GM19193 (cell line): ENCODE data around the gene ZNF487.

Experiments used
- POLR2A ChIP-seq: IDR thresholded peaks from 4 replicates; pipeline ENCODE4 v1.6.1; 2011; ENCODE audit not compliant: insufficient read depth, insufficient read length; ENCODE audit errors: extremely low read depth

The ZNF487 gene

DNA sequence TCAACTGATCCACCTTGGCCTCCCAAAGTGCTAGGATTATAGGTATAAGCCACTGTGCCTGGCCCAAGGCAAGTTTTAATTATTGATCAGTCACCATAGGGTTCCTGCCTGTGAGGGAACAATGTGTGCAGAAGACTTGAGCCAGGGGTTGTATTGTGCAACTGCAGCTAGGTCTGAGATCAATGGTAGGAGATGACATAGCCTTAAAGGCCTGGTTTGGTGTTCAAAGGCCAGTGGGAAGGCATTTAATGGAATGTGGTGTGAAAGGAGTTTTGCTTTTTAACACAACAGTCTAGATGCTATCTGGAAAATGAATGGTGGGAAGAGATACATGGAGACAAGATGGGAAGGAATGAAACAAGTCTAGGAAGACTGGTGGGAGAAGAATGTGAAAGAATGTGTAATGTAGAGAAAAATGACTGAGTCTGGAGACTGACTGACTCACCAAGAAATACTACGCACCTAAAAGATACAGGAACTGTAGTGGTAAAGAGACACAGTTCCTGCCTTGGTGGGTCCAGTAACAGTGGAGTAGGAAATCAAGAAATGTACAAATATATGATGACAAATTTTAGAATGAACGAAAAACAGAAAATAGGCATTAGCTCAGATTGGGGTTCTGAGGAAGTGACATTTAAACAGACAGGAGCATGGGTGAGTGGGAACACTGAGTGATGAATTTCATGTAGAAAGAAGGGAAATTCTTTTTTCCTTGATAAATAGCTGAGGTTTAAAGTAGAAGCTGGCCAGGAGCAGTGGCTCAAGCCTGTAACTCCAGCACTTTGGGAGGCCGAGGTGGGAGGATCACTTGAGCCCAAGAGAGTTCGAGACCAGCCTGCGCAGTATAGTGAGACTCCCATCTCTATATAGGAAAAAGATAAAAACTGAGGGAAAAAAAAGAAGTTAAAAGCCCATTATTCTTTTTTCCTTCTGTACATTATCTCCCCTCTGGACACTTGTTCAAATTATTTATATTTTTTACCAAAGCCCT lies 37.3 kb upstream of the ZNF487 start:
- no peak for TF ChIP-seq POLR2A

DNA sequence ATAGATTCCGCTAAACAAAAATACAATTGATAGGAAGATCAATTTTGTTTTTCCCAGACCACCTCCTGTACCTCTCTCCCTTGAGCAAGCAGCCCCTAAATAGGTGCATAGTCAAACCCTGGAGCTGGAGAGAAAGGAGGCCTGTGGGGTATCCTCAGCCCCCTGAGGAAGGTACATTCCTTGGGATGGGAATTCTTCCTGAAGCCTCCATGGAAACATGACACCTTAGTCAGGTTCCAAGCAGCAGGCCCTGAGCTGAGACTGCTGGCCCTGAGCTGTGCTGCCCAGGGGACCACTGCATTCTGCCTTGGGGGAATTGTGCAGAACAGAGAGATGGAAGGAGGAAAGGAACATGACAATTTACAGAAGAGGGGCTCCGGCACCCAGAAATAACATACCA lies 35.3 kb upstream of the ZNF487 start:
- no peak for TF ChIP-seq POLR2A

DNA sequence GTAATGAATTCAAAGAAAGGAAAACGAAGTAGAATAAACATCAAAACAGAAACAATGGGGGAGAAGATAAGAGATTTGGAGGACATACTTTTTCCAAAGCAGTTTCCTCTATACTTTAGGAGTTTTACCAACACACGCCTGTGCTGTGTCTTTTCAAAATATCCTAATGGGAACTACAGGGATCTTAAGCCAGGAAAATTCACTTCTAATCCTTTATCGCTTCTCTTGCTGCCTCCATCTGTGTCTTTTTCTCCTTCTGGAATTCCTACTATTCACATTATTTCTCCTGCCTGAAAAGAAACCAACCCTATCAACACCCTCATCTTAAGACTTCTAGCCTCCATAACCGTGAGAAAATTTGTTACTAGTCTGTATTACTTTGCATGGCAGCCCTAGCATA lies 34.7 kb upstream of the ZNF487 start:
- TF ChIP-seq POLR2A = no peak

DNA sequence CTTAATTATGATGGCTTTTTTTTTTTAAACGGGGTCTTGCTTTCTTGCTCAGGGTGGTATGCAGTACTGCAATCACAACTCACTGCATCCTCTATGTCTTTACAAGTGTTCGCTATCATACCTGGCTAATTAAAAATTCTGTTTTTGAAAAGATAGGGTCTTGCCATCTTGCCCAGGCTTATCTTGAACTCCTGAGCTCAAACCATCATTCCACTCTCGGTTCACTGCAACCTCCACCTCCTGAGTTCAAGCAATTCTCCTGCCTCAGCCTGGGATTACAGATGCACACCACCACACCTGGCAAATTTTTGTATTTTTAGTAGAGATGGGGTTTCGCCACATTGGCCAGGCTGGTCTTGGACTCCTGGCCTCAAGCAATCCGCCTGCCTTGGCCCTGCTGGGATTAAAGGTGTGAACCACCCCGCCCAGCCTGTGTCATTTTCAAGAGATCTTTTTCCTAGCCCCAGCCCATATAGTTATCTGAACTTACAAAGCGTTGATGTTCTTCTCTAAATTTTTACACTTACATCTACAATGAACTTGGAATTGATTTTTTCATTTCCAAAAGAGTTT lies 33.9 kb upstream of the ZNF487 start:
- no peak for TF ChIP-seq POLR2A

DNA sequence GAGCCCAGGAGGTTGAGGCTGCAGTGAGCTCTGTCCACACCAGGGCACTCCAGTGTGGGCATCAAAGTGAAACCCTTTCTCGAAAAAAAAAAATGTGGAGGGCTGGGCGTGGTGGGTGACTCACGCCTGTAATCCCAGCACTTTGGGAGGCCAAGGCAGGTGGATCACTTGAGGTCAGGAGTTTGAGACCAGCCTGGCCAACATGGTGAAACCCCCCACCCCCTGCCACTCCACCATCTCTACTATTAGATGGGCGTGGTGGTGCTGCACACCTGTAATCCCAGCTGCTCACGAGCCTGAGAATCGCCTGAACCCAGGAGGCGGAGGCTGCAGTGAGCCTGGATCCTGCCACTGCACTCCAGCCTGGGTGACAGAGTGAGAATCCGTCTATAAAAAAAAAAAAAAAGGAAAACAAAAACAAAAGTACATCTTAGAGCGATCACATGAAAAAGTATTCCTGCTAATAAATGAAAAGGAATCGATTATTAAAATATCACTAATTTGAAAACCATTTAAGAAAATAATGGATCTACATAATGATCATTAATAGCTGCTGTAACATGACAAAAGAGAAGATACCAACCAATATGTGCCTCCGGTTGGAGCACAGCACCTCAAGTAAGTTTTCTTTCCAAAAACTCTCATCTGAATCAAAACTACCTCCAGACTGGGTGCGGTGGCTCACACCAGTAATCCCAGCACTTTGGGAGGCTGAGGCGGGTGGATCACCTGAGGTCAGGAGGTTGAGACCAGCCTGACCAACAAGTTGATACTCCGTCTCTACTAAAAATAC lies 32.8 kb upstream of the ZNF487 start:
- TF ChIP-seq POLR2A = no peak

DNA sequence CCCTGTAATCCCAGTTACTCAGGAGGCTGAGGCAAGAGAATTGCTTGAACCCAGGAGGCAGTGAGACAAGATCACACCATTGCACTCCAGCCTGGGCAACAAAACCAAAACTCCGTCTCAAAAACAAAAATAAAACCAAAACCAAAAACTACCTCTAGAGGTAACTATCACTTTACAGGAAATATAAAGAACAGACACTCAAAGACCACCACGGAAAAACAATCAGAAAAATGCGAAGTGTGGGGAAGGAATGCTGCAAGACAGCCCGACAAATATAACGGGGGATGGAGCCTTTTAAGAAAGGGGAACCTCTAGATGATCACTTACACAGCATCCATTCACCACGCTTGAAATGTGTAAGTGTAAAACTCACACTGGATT lies 32.2 kb upstream of the ZNF487 start:
- no peak for TF ChIP-seq POLR2A

DNA sequence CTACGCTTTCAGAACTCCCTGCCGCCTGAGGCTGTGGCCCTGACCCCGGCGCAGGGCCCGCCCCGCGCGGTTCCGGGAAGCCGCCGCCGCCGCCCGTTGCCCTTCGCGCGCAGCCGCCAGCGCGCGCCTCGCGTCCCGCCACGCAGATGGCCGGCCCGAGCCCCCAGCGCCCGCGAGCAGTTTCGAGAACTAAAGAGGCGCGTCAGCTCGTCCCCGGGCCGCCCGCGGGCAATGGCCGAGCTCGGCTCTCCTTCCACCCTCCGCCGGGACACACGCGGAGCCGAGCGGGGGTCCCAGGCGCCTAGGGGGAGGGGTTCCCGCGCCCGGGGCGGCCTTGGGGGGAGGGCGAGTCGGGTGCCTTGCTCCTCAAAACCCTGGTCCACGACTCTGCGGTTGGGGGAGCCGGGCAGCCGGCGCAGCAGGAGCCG lies 29.7 kb upstream of the ZNF487 start:
- no peak for TF ChIP-seq POLR2A

DNA sequence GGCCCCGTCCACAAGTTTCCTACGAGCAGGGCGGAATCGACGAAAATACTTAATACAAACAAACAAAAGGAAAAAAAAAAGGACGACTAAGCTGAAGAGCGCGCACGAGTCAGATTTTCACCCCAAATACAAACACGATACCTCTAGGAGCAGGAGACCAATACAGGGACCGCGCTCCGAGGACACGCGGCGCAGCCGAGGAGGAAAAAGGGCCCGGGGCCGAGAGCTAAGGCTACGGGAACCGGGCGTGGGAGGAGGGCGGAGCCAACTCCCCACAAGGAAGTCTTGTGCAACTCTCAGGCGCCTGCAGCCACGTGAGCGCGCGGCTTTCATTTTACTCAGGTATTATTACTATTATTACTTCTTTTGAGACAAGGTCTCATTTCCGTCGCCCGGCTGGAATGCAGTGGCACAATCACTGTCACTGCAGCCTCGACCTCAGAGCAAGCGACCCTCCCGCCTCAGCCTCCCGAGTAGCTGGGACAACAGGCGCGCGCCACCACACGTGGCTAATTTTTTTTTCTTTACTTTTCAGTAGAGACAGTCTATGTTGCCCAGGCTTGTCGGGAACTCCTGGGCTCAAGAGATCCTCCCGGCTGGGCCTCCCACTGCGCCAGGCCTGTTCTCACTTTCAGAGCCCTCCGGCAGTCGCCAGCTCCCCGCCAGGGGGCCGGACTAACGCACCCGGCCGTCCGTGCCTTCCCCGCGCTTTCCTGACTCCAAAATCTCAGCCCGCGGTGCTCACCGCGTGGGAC lies 29.2 kb upstream of the ZNF487 start:
- TF ChIP-seq POLR2A = peak; percentile 92

DNA sequence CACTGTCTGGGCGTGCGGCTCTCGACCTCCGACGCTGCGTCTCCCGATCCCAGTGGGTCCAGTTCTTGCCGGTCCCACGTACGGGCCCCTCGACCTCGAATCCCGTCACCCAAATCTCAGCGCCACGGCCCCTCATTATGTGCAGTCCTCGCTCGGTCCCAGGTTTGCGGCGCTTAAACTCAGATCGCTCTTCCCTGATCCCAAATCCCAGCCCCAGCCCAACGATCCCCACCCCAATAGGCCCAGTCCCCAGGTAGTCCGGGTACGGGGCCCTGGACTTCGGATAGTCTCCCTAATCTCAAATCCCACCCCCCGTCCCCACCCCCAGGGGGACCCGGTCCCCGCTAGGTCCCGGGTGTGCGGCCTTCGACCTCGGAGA lies 28.6 kb upstream of the ZNF487 start:
- TF ChIP-seq POLR2A = no peak

DNA sequence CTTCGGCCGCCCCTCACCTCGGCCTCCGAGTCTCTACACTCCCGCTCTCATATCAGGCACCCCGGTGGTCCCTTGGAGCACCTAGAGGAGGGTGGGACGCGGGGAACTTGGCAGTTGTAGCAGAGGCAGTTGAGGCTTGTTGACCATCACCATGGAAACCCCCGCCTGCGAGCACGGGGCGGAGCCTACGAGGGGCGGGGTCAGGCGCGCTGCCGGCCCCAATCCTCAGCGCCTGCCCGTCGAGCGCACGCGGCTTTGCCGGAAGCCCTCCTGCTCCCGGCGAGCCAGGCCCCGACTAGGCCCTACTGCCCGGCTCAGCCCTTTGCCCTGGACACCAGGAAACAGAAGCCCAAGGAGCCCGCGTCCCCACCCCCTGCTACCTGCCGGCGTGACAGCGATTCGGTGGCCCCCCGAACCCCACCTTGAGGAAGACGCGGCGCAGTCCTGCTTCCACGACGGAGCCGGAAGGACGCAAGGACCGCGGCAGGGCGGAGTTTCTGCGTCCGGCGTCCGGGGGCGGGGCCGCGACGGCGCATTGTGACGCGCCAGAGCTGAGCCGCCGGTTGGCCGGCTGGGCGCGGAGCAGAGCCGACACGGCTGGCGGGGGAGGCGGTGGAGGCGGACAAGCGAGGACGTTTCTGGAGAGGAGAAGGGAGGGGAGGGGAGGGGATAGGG lies 28.1 kb upstream of the ZNF487 start, which contains the start of gene HNRNPF:
HNRNPF (minus strand) TSS at position 477 of the 675 bp plus-strand sequence. CDS start 21,302 bp downstream, outside the sequence.
- peak; percentile 90 for TF ChIP-seq POLR2A

DNA sequence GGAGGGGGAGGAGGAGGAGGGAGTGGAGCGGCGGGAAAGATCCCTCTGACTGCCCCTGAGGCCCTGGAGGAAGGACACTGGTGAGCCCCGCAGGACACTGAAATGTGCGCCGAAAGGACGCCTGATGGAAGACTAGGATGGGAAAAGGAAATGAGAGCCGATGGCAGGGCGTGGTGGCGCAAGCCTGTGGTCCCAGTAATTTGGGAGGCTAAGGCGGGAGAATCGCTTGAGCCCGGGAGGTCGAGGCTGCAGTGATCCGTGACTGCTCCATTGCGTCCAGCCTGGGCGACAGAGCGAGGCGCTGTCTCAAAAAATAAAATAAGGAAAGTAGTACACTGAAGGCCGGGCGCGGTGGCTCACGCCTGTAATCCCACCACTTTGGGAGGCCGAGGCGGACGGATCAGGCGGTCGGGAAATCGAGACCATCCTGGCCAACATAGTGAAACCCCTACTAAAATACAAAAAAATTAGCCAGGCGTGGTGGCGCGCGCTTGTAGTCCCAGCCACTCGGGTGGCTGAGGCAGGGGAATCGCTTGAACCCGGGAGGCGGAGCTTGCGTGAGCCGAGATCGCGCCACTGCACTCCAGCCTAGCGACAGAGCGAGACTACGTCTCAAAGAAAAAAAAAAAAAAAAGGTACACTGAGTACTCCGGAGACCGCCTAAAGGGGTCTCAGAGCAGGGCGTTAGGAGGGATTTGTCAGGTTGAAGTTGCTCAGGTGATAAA lies 27.4 kb upstream of the ZNF487 start:
- TF ChIP-seq POLR2A = no peak

DNA sequence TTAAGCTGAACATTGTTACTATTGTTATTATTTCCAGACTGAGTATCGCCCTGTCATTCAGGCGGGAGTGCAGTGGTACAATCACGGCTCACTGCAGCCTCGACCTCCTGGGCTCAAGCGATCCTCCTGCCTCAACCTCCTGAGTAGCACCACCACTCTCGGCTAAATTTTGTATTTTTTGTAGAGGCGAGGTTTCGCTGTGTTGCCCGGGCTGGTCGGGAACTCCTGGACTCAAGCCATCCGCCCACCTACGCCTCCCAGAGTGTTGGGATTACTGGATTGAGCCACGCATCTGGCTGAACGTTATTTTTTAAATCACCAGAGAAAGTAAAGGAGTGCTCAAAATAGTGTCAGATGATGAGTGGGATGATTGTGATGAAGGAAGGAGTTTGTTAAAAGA lies 26.6 kb upstream of the ZNF487 start:
- no peak for TF ChIP-seq POLR2A

DNA sequence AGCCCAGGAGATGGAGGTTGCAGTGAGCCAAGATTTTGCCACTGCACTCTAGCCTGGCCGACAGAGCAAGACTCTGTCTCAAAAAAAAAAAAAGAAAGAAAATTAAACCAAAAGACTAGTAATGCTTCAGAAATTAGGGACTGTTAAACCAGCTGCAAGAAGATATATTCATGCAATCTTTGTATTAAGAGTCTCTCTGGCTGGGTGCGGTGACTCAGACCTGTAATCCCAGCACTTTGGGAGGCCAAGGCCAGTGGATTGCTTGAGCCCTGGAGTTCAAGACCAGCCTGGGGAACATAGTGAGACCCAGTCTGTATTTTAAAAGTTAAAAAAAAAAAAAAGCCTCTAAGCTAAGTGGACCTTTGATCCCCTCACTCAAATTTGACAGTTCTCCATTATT lies 25.4 kb upstream of the ZNF487 start:
- TF ChIP-seq POLR2A = no peak
